H9 (cell line): Measurements from ENCODE around the gene ASPRV1. TPM values are rescaled to one million over a fixed set of nuclear protein-coding genes. Genes with fewer than 3 reads are reported as not detected.

Experiments
- DNase-seq: peaks from one replicate; pipeline ENCODE4 v3.0.0-alpha.2; 2017
- H2AFZ ChIP-seq: one replicate; pipeline ENCODE4 v1.6.1; 2013; ENCODE audit warnings: mild to moderate bottlenecking, low read length, control low read depth, moderate library complexity
- H2AK5ac ChIP-seq: 2 replicates; pipeline ENCODE4 v1.6.1; 2013; ENCODE audit warnings: low read length, control low read depth, mixed read lengths; ENCODE audit not compliant: insufficient read length
- H2BK120ac ChIP-seq: one replicate; pipeline ENCODE4 v1.6.1; 2013; ENCODE audit warnings: low read depth, mild to moderate bottlenecking, low read length, control low read depth, inconsistent platforms; ENCODE audit not compliant: poor library complexity, severe bottlenecking
- H2BK12ac ChIP-seq: 2 replicates; pipeline ENCODE4 v1.6.1; 2013; ENCODE audit warnings: low read length, control low read depth, mixed read lengths, low read depth; ENCODE audit not compliant: insufficient read length
- H2BK15ac ChIP-seq: 2 replicates; pipeline ENCODE4 v1.6.1; 2013; ENCODE audit warnings: low read depth, low read length, control low read depth
- H2BK20ac ChIP-seq: one replicate; pipeline ENCODE4 v1.6.1; 2013; ENCODE audit warnings: low read depth, mild to moderate bottlenecking, low read length, control low read depth, inconsistent platforms; ENCODE audit not compliant: poor library complexity, severe bottlenecking
- H2BK5ac ChIP-seq: 2 replicates; pipeline ENCODE4 v1.6.1; 2013; ENCODE audit warnings: low read length, control low read depth, mixed read lengths; ENCODE audit not compliant: insufficient read length
- H3K14ac ChIP-seq: 2 replicates; pipeline ENCODE4 v1.6.1; 2013; ENCODE audit warnings: low read length, control low read depth; ENCODE audit not compliant: insufficient read depth
- H3K18ac ChIP-seq: 2 replicates; pipeline ENCODE4 v1.6.1; 2013; ENCODE audit warnings: low read depth, mild to moderate bottlenecking, mixed read lengths, low read length, control low read depth; ENCODE audit not compliant: insufficient read length
- H3K23ac ChIP-seq: 2 replicates; pipeline ENCODE4 v1.6.1; 2013; ENCODE audit warnings: low read length, control low read depth, mixed read lengths, low read depth; ENCODE audit not compliant: insufficient read length
- H3K23me2 ChIP-seq: 2 replicates; pipeline ENCODE4 v1.6.1; 2013; ENCODE audit warnings: low read depth, mild to moderate bottlenecking, mixed read lengths, low read length, control low read depth; ENCODE audit not compliant: insufficient read length, poor library complexity, severe bottlenecking
- H3K27ac ChIP-seq: 2 replicates; pipeline ENCODE4 v1.5.1; 2013; ENCODE audit warnings: low read length, control low read depth, mixed read lengths, low read depth; ENCODE audit not compliant: insufficient read length
- H3K27me3 ChIP-seq: 2 replicates; pipeline ENCODE4 v1.6.1; 2013; ENCODE audit warnings: low read length, control low read depth, inconsistent platforms; ENCODE audit not compliant: insufficient read depth
- H3K4ac ChIP-seq: 2 replicates; pipeline ENCODE4 v1.6.1; 2013; ENCODE audit warnings: low read depth, mild to moderate bottlenecking, control low read depth, inconsistent platforms, low read length, moderate library complexity
- H3K4me1 ChIP-seq: 2 replicates; pipeline ENCODE4 v1.6.1; 2013; ENCODE audit warnings: low read length, control low read depth, inconsistent platforms; ENCODE audit not compliant: insufficient read depth
- H3K4me2 ChIP-seq: 2 replicates; pipeline ENCODE4 v1.6.1; 2013; ENCODE audit warnings: low read length, control low read depth, mixed read lengths; ENCODE audit not compliant: insufficient read length, insufficient read depth
- H3K56ac ChIP-seq: 2 replicates; pipeline ENCODE4 v1.6.1; 2013; ENCODE audit warnings: low read depth, mild to moderate bottlenecking, mixed read lengths, low read length, control low read depth; ENCODE audit not compliant: insufficient read length
- H3K79me1 ChIP-seq: 2 replicates; pipeline ENCODE4 v1.6.1; 2013; ENCODE audit warnings: low read depth, mild to moderate bottlenecking, moderate library complexity, low read length, control low read depth, inconsistent platforms; ENCODE audit not compliant: insufficient read depth, poor library complexity, severe bottlenecking
- H3K79me2 ChIP-seq: 2 replicates; pipeline ENCODE4 v1.6.1; 2013; ENCODE audit warnings: low read length, control low read depth, inconsistent platforms; ENCODE audit not compliant: insufficient read depth
- H3K9ac ChIP-seq: 2 replicates; pipeline ENCODE4 v1.6.1; 2013; ENCODE audit warnings: low read length, control low read depth, mixed read lengths; ENCODE audit not compliant: insufficient read length; ENCODE audit errors: extremely low read depth
- H3K9me3 ChIP-seq: one replicate; pipeline ENCODE4 v1.6.1; 2013; ENCODE audit warnings: low read depth, low read length, inconsistent platforms; ENCODE audit not compliant: control insufficient read depth
- H3T11ph ChIP-seq: one replicate; pipeline ENCODE4 v1.6.1; 2013; ENCODE audit warnings: mild to moderate bottlenecking, low read length, control low read depth, inconsistent platforms
- H4K20me1 ChIP-seq: one replicate; pipeline ENCODE4 v1.6.1; 2013; ENCODE audit not compliant: control insufficient read depth, insufficient read length, insufficient read depth
- H4K5ac ChIP-seq: 2 replicates; pipeline ENCODE4 v1.6.1; 2013; ENCODE audit warnings: low read depth, mild to moderate bottlenecking, mixed read lengths, low read length, control low read depth; ENCODE audit not compliant: insufficient read length
- H4K8ac ChIP-seq: replicated peaks from 2 replicates; pipeline ENCODE4 v1.6.1; 2013; ENCODE audit warnings: low read length, control low read depth, mixed read lengths, low read depth; ENCODE audit not compliant: insufficient read length
- H4K91ac ChIP-seq: 2 replicates; pipeline ENCODE4 v1.6.1; 2013; ENCODE audit warnings: low read depth, mild to moderate bottlenecking, moderate library complexity, mixed read lengths, low read length, control low read depth; ENCODE audit not compliant: insufficient read length
- H3K27ac Mint-ChIP-seq, 3 experiments: 2 replicates in 2 of 3; 3 replicates in 1 of 3; pipeline ENCODE4 v1.8.0; 2020 to 2021; ENCODE audit warnings: mixed read lengths in 3 of 3, mild to moderate bottlenecking in 1 of 3, moderate library complexity in 1 of 3
- H3K27me3 Mint-ChIP-seq: 2 replicates; pipeline ENCODE4 v1.8.0; 2021; ENCODE audit warnings: low read depth, mild to moderate bottlenecking, moderate library complexity, mixed read lengths
- H3K36me3 Mint-ChIP-seq, 3 experiments: 2 replicates in 2 of 3; 3 replicates in 1 of 3; pipeline ENCODE4 v1.8.0; 2020 to 2021; ENCODE audit warnings: low read depth in 3 of 3, mixed read lengths in 3 of 3; ENCODE audit not compliant: insufficient read depth in 1 of 3
- H3K4me1 Mint-ChIP-seq, 2 experiments: 2 replicates each; pipeline ENCODE4 v1.8.0; 2020; ENCODE audit warnings: mixed read lengths in 2 of 2
- H3K4me3 Mint-ChIP-seq, 2 experiments: 2 replicates in 1 of 2; 3 replicates in 1 of 2; pipeline ENCODE4 v1.8.0; 2020 to 2021; ENCODE audit warnings: mild to moderate bottlenecking in 2 of 2, mixed read lengths in 2 of 2, moderate library complexity in 1 of 2
- H3K9me3 Mint-ChIP-seq, 2 experiments: 2 replicates in 1 of 2; 3 replicates in 1 of 2; pipeline ENCODE4 v1.8.0; 2020; ENCODE audit warnings: mild to moderate bottlenecking in 2 of 2, mixed read lengths in 2 of 2, moderate library complexity in 1 of 2
- CTCF ChIP-seq: fragments of 200-600 bp; sonication (generic); conservative IDR thresholded peaks from 3 replicates; pipeline ENCODE4 v1.8.0; 2021; ENCODE audit warnings: antibody characterized with exemption, mild to moderate bottlenecking
- WGBS: extraction: QIAGEN DNeasy Blood & Tissue Kit; methylation state at CpG from one replicate; pipeline ENCODE4 v1.1.7; 2013; ENCODE audit warnings: missing lambda C conversion rate, low lambda C conversion rate, mixed read lengths; ENCODE audit not compliant: insufficient read length; ENCODE audit errors: extremely low coverage; 5-methylcytosine and 5-hydroxymethylcytosine counted together
- total RNA-seq: library from RNA; stranded (reverse); gene quantifications from 2 replicates; pipeline ENCODE4 v1.2.1, GENCODE V29; 2021

The ASPRV1 gene
- total RNA-seq, 1 experiment from 2014 or later: 0.57 TPM

DNA sequence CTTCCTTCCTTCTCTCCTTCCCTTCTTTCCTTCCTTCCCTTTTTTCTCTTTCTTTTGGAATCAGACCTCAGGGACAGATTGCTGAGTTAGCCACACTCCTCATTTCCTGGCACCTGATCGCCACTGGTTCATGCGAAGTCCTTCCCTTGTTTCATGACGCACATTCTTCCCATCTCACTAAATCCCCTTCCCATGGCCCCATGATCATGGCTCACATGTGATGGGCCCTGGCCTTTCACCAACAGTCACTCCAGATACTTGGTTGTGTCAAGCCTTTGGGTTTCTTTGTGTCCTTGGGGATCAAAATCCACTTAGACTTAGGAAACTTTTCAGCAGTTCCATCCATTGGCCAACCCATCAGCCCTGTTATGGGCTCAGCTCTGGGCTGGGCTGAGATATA is 23.8 kb upstream of the ASPRV1 start:
- Histone ChIP-seq H3K23me2 (no peaks in the 10 kb centered on the region), H3K79me1 (no peaks in the 10 kb centered on the region), H3K4me1 (no peaks in the 10 kb centered on the region), H3K56ac (no peak overlapping the region), H2BK20ac (no peak overlapping the region), H3K18ac (no peak overlapping the region), H3K4me2 (no peak overlapping the region), H4K8ac (no peak overlapping the region), H3T11ph (no peak overlapping the region), H3K79me2 (no peaks in the 10 kb centered on the region), H2AK5ac (no peak overlapping the region), H3K9ac (no peak overlapping the region), H4K91ac (no peak overlapping the region), H2BK5ac (no peak overlapping the region), H4K5ac (no peak overlapping the region), H2BK15ac (no peak overlapping the region), H3K27ac (no peak overlapping the region), H3K9me3 (no peaks in the 10 kb centered on the region), H3K27me3 (no peaks in the 10 kb centered on the region), H3K4ac (no peak overlapping the region), H2BK12ac (no peak overlapping the region), H3K14ac (no peak overlapping the region), H4K20me1 (no peaks in the 10 kb centered on the region), H3K23ac (no peak overlapping the region), H2BK120ac (no peak overlapping the region), H2AFZ (no peak overlapping the region)
- WGBS: no CpG with 5 or more reads among the region's 3 CpGs
- no peak for DNase-seq
- H3K36me3 Mint-ChIP-seq: no peaks in the 10 kb centered on the region
- H3K27ac Mint-ChIP-seq: no peak overlapping the region; a peak in 1 of 7 replicates
- no peak for TF ChIP-seq CTCF
- no peaks in the 10 kb centered on the region for H3K4me1 Mint-ChIP-seq
- H3K4me3 Mint-ChIP-seq: no peak overlapping the region
- no peaks in the 10 kb centered on the region for H3K9me3 Mint-ChIP-seq
- peaks cover 1% of the 10 kb centered on the region for H3K27me3 Mint-ChIP-seq
